Tibial nerve (tissue), 4 donors: ENCODE data around the gene PROX1. TPM values are rescaled to one million over a fixed set of nuclear protein-coding genes. Genes with fewer than 3 reads are reported as not detected.
A peak's percentile ranks its signal among the peaks of the same experiment; 100 is the strongest.

Experiments used
- DNase-seq, 2 donors: peaks; one replicate each; pipeline ENCODE4 v3.0.0-alpha.2; 2019; ENCODE audit warnings: low spot score in 2 of 2
- H3K27ac ChIP-seq, 4 donors: fragments of 200-600 bp; sonication (generic) in 3 of 4; one replicate each; pipeline ENCODE4 v1.5.1; 2017 to 2019; ENCODE audit warnings: mild to moderate bottlenecking in 1 of 4
- H3K27me3 ChIP-seq, 2 donors: fragments of 200-600 bp; sonication (generic) in 1 of 2; one replicate each; pipeline versions ENCODE4 v1.5.1 to v1.6.0; 2017 to 2019
- H3K36me3 ChIP-seq, 3 donors: fragments of 200-600 bp; sonication (generic); one replicate each; pipeline ENCODE4 v1.5.1; 2018 to 2019
- H3K4me1 ChIP-seq, 4 donors: fragments of 200-600 bp; sonication (generic) in 3 of 4; one replicate each; pipeline ENCODE4 v1.5.1; 2017 to 2019
- H3K4me3 ChIP-seq, 4 donors: fragments of 200-600 bp; sonication (generic) in 3 of 4; one replicate each; pipeline ENCODE4 v1.5.1; 2017 to 2019; ENCODE audit warnings: mild to moderate bottlenecking in 1 of 4, moderate library complexity in 1 of 4
- H3K9me3 ChIP-seq, 4 donors: fragments of 200-600 bp; sonication (generic) in 3 of 4; one replicate each; pipeline ENCODE4 v1.5.1; 2017 to 2019
- EP300 ChIP-seq, 2 donors: sonication (generic); formaldehyde crosslinking; IDR thresholded peaks; one replicate each; pipeline ENCODE4 v1.6.1; 2017; ENCODE audit warnings: antibody characterized with exemption in 2 of 2, mild to moderate bottlenecking in 1 of 2
- POLR2A ChIP-seq, 2 donors: fragments of 450-650 bp; IDR thresholded peaks; one replicate each; pipeline ENCODE4 v1.6.1; 2017; ENCODE audit warnings: antibody characterized with exemption in 2 of 2, mild to moderate bottlenecking in 2 of 2, moderate library complexity in 2 of 2
- WGBS, 2 donors: methylation state at CpG; one replicate each; pipeline ENCODE4 v1.1.5; 2018; 5-methylcytosine and 5-hydroxymethylcytosine counted together
- total RNA-seq, 4 donors: library from RNA; depleted of rRNA; stranded (reverse); fragments of >200 nt; gene quantifications; one replicate each; pipeline ENCODE4 v1.1.0, GENCODE V29; 2016
- TF ChIP-seq, protein P1 (sequence below), 5 experiments: fragments of 200-600 bp in 3 of 5; fragments of 450-650 bp in 2 of 5; sonication (generic) in 3 of 5; IDR thresholded peaks; one replicate each; pipeline ENCODE4 v1.5.1; 2016 to 2019; ENCODE audit warnings: antibody characterized with exemption in 5 of 5, mild to moderate bottlenecking in 3 of 5, moderate library complexity in 2 of 5

Gene PROX1
- total RNA-seq, 4 donors from 2014 or later, result 0.84 to 1.2 (median 1.0) TPM

DNA sequence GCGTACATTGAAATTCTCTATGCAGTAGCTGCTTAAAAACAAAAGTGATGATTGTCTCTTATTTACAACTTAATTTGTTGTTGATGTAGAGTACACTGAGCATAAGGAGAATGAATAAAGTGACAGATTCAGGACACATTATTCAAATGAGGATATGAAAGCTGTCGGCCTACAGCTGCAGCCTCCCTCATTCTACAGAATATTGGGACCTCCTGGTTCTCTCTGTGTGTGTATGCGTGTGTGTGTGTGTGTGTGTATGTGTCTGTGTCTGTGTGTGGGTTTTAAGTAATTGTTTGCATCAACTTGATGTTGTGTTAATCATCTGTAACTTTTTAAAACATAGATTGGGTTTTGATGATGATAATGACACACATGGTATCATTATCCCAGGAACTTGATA lies 17.9 kb downstream of the PROX1 start:
- no peaks in the 10 kb centered on the region for H3K9me3 ChIP-seq
- peaks cover 0 to 4% (median 0%) of the 10 kb centered on the region in 4 donors for H3K4me1 ChIP-seq
- no peaks in the 10 kb centered on the region for H3K36me3 ChIP-seq
- TF ChIP-seq POLR2A (IDR thresholded peaks at IDR 0.05), result no peak
- TF ChIP-seq, protein P1, sequence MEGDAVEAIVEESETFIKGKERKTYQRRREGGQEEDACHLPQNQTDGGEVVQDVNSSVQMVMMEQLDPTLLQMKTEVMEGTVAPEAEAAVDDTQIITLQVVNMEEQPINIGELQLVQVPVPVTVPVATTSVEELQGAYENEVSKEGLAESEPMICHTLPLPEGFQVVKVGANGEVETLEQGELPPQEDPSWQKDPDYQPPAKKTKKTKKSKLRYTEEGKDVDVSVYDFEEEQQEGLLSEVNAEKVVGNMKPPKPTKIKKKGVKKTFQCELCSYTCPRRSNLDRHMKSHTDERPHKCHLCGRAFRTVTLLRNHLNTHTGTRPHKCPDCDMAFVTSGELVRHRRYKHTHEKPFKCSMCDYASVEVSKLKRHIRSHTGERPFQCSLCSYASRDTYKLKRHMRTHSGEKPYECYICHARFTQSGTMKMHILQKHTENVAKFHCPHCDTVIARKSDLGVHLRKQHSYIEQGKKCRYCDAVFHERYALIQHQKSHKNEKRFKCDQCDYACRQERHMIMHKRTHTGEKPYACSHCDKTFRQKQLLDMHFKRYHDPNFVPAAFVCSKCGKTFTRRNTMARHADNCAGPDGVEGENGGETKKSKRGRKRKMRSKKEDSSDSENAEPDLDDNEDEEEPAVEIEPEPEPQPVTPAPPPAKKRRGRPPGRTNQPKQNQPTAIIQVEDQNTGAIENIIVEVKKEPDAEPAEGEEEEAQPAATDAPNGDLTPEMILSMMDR (IDR thresholded peaks at IDR 0.05), result no peak
- TF ChIP-seq EP300 (IDR thresholded peaks at IDR 0.05), result no peak
- H3K4me3 ChIP-seq, result no peak overlapping the region
- H3K27me3 ChIP-seq, result no peaks in the 10 kb centered on the region
- DNase-seq, result no peak
- no peak overlapping the region for H3K27ac ChIP-seq
- WGBS, 2 donors, result 84% methylated on average over 3 of the region's 3 CpGs

DNA sequence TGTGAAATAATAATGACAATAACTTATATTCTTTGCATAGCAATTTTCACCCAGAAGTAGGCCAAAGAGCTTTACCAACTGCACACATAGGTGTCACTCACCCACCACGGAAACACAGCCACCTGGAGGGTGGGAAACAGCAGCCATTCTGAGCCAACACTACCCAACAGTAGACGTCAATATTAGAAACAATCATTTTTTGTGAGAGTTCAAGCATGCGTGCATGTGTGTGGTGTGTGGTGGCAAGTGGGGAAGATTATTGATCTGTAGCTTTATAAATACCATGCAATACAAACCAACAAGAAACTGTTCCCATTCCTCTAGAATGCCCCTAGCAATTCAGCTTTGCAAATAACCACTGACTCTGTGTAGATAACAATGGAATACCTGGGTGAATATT lies 19.1 kb downstream of the PROX1 start:
- TF ChIP-seq, protein P1 (IDR thresholded peaks at IDR 0.05), result no peak
- TF ChIP-seq POLR2A (IDR thresholded peaks at IDR 0.05) (no peak), EP300 (IDR thresholded peaks at IDR 0.05) (no peak)
- H3K36me3 ChIP-seq, result no peaks in the 10 kb centered on the region
- H3K27ac ChIP-seq, result no peak overlapping the region
- H3K27me3 ChIP-seq, result no peaks in the 10 kb centered on the region
- no peak overlapping the region for H3K4me3 ChIP-seq
- no peaks in the 10 kb centered on the region for H3K9me3 ChIP-seq
- WGBS, 2 donors, result 93 to 98% methylated on average over 3 of the region's 3 CpGs
- DNase-seq, result no peak
- peaks cover 0 to 4% (median 0%) of the 10 kb centered on the region in 4 donors for H3K4me1 ChIP-seq

DNA sequence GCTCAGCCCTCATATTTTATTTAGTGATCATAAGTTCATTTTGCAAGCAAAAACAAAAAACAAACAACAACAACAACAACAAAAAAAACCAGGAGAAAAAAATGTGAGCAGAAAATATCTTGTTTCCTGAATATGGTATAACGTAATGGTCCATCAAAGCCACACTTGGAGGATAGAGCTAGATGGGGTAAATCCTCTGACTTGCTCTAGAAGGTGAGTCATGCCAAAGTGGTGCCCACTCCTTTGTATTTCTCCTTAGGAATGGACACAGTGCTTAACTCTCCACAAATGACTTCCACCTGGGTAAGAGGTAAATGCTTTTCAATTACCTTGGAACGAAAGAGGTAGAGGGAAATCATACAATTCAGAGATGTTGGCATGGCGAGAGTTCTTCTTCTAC lies 20.6 kb downstream of the PROX1 start:
- H3K9me3 ChIP-seq, result no peaks in the 10 kb centered on the region
- DNase-seq, result no peak
- H3K27me3 ChIP-seq, result no peaks in the 10 kb centered on the region
- no peak overlapping the region for H3K4me3 ChIP-seq
- H3K27ac ChIP-seq, result no peak overlapping the region
- WGBS, 2 donors, result 95% methylated on average over 3 of the region's 3 CpGs
- no peaks in the 10 kb centered on the region for H3K36me3 ChIP-seq
- H3K4me1 ChIP-seq, result peaks cover 0 to under 1% (median 0%) of the 10 kb centered on the region in 4 donors
- TF ChIP-seq EP300 (IDR thresholded peaks at IDR 0.05) (no peak), POLR2A (IDR thresholded peaks at IDR 0.05) (no peak)
- TF ChIP-seq, protein P1 (IDR thresholded peaks at IDR 0.05), result no peak

DNA sequence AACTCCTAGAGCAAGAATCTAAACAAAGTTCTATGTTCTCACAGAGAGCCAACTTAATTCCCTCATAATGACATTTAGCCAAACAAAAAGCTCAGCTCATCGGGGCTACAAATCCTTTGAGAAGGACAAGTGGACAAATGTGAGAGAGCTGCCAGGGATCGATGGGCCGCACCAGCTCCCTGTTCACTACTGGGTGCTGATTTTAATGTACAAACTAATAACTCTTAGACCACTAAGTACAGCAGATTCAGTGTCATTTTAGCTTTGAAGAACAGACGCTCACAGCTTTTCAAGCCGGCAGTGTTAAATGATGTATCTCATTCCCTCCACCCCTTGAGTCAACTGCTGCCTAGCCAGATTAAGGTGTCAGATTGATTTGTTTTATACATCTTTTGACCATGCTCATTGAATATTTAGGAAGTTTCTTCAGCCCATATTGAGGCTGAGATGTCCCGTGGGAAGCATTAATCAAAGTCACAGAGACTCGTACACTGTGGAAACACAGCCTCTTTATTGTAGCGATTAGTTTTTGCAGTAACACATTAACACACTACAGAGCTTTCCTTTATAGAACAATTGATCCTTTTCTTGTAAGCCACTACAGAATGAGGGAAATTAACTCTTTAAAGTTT lies 21.1 kb downstream of the PROX1 start:
- H3K27ac ChIP-seq, result no peak overlapping the region
- no peaks in the 10 kb centered on the region for H3K27me3 ChIP-seq
- no peaks in the 10 kb centered on the region for H3K36me3 ChIP-seq
- H3K4me1 ChIP-seq, result no peaks in the 10 kb centered on the region
- no peak for DNase-seq
- 40 to 46% methylated on average over 8 of the region's 8 CpGs for WGBS, 2 donors
- TF ChIP-seq, protein P1 (IDR thresholded peaks at IDR 0.05), result no peak
- no peak for TF ChIP-seq EP300 (IDR thresholded peaks at IDR 0.05)
- TF ChIP-seq POLR2A (IDR thresholded peaks at IDR 0.05), result no peak
- H3K9me3 ChIP-seq, result no peaks in the 10 kb centered on the region
- H3K4me3 ChIP-seq, result peak overlapping the region in 1 of 4 donors; percentile 2

GRCh38 chr1:214009423-214010196 lies 21.8 kb downstream of the PROX1 start:
- peak overlapping the region in 1 of 4 donors; percentile 2 for H3K4me3 ChIP-seq
- TF ChIP-seq POLR2A (IDR thresholded peaks at IDR 0.05), result no peak
- TF ChIP-seq EP300 (IDR thresholded peaks at IDR 0.05), result no peak
- TF ChIP-seq, protein P1 (IDR thresholded peaks at IDR 0.05), result no peak
- no peak for DNase-seq
- no peaks in the 10 kb centered on the region for H3K27me3 ChIP-seq
- H3K9me3 ChIP-seq, result no peaks in the 10 kb centered on the region
- H3K36me3 ChIP-seq, result no peaks in the 10 kb centered on the region
- no peak overlapping the region for H3K27ac ChIP-seq
- WGBS, 2 donors, result 45 to 54% methylated on average over 14 of the region's 14 CpGs
- no peaks in the 10 kb centered on the region for H3K4me1 ChIP-seq
